DOHH2 (cell line): Measurements from ENCODE around the gene GSTT2B.
"Not testable (repeated sequence)": the region's sequence is repeated elsewhere in the genome, so short reads cannot be mapped to it uniquely, and the experiment has no call there.

ENCODE experiments used
- EZH2phosphoT487 ChIP-seq: fragments of 200-600 bp; sonication (generic); IDR thresholded peaks from 2 replicates; pipeline ENCODE4 v1.6.1; 2017; ENCODE audit warnings: borderline replicate concordance, mild to moderate bottlenecking, antibody characterized with exemption, low read length, moderate library complexity, mixed read lengths
- TF ChIP-seq, protein P1 (sequence below): fragments of 200-600 bp; sonication (generic); IDR thresholded peaks from one replicate; pipeline ENCODE4 v1.5.1; 2014; ENCODE audit warnings: antibody characterized with exemption, mild to moderate bottlenecking, low read depth, low read length; ENCODE audit not compliant: poor library complexity, severe bottlenecking

DNA sequence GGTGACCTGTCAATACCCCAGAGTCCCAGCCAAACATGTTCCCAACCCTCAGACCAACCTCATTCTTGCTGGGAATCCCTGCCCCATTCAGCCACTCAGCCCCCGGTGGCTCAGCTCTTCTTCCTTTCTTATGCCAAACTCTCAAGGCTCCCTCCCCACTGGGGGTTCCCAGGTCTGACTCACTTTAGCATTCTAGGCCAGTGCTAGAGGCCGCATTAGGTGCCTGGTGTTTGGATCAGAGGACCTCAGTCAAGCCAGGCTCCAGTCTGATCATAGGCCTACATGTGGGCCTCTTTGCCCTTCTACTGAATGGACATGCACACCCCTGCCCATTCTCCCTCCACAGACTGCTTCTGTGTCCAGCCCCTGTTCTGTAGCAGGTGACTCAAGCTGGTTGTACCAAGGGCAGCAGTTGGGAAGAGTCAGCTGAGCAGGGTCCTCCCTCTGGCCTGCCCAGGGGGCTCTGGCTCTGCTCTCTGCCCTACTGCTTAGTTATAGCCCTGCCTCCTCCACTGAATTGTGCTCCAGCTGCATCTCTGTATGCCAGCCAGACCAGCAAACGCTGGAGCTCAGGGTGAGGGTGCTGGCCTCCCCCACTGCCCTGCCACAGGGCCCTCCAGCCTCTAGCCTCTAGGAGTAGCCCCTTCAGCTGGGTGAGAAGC is 28.7 kb upstream of the GSTT2B start:
- TF ChIP-seq, protein P1, sequence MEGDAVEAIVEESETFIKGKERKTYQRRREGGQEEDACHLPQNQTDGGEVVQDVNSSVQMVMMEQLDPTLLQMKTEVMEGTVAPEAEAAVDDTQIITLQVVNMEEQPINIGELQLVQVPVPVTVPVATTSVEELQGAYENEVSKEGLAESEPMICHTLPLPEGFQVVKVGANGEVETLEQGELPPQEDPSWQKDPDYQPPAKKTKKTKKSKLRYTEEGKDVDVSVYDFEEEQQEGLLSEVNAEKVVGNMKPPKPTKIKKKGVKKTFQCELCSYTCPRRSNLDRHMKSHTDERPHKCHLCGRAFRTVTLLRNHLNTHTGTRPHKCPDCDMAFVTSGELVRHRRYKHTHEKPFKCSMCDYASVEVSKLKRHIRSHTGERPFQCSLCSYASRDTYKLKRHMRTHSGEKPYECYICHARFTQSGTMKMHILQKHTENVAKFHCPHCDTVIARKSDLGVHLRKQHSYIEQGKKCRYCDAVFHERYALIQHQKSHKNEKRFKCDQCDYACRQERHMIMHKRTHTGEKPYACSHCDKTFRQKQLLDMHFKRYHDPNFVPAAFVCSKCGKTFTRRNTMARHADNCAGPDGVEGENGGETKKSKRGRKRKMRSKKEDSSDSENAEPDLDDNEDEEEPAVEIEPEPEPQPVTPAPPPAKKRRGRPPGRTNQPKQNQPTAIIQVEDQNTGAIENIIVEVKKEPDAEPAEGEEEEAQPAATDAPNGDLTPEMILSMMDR = not testable (repeated sequence)
- TF ChIP-seq EZH2phosphoT487 = not testable (repeated sequence)
